DLD1 (cell line): ENCODE data around the gene NBPF20.
"Not testable (repeated sequence)": the region's sequence is repeated elsewhere in the genome, so short reads cannot be mapped to it uniquely, and the experiment has no call there.

ENCODE experiments used
- in situ Hi-C: cut with HindIII; loops from 2 replicates; pipeline ENCODE4 v1.10.0; 2017; ENCODE audit warnings: low sequenced_read_pairs

Gene NBPF20

GRCh38 chr1:145425436-145426029 lies at the start of gene NBPF20:
TSS of gene NBPF20 (minus strand) at chr1:145425603. CDS start at chr1:145405272, 20,331 bp downstream.
- in situ Hi-C loops = no loop called here

GRCh38 chr1:145474837-145475368 lies 49.5 kb upstream of the NBPF20 start:
- in situ Hi-C loops = not testable (repeated sequence)

GRCh38 chr1:145472731-145473130 lies 47.3 kb upstream of the NBPF20 start:
- in situ Hi-C loops = not testable (repeated sequence)

GRCh38 chr1:145471365-145471764 lies 46.0 kb upstream of the NBPF20 start:
- in situ Hi-C loops = not testable (repeated sequence)

- in situ Hi-C loops = not testable (repeated sequence)
These were observed 40.2 kb upstream of the NBPF20 start for GRCh38 chr1:145465405-145466144.

- in situ Hi-C loops = not testable (repeated sequence)
These were observed 39.4 kb upstream of the NBPF20 start for GRCh38 chr1:145464708-145465336.

- in situ Hi-C loops = not testable (repeated sequence)
These were observed 38.6 kb upstream of the NBPF20 start for GRCh38 chr1:145464017-145464416.

- in situ Hi-C loops = not testable (repeated sequence)
These were observed 35.3 kb upstream of the NBPF20 start for GRCh38 chr1:145460684-145461083.

- in situ Hi-C loops = not testable (repeated sequence)
These were observed 34.6 kb upstream of the NBPF20 start for GRCh38 chr1:145460048-145460447.

GRCh38 chr1:145459591-145459990 lies 34.2 kb upstream of the NBPF20 start:
- in situ Hi-C loops = not testable (repeated sequence)

GRCh38 chr1:145459063-145459462 lies 33.7 kb upstream of the NBPF20 start:
- in situ Hi-C loops = not testable (repeated sequence)

GRCh38 chr1:145454824-145455177 lies 29.4 kb upstream of the NBPF20 start:
- in situ Hi-C loops = not testable (repeated sequence)

- in situ Hi-C loops = not testable (repeated sequence)
These were observed 28.7 kb upstream of the NBPF20 start for GRCh38 chr1:145453873-145454823.

- in situ Hi-C loops = not testable (repeated sequence)
These were observed 27.1 kb upstream of the NBPF20 start for GRCh38 chr1:145452506-145452905.

GRCh38 chr1:145451914-145452313 lies 26.5 kb upstream of the NBPF20 start:
- in situ Hi-C loops = not testable (repeated sequence)

- in situ Hi-C loops = not testable (repeated sequence)
These were observed 19.8 kb upstream of the NBPF20 start for GRCh38 chr1:145445219-145445618.

GRCh38 chr1:145442340-145442739 lies 16.9 kb upstream of the NBPF20 start:
- in situ Hi-C loops = not testable (repeated sequence)

- in situ Hi-C loops = not testable (repeated sequence)
These were observed 6.2 kb upstream of the NBPF20 start for GRCh38 chr1:145431363-145432256.

- in situ Hi-C loops = not testable (repeated sequence)
These were observed 5.4 kb upstream of the NBPF20 start for GRCh38 chr1:145430830-145431229.

- in situ Hi-C loops = not testable (repeated sequence)
These were observed 3.9 kb upstream of the NBPF20 start for GRCh38 chr1:145429329-145429728.
